NB4 (cell line): Measurements from ENCODE around the gene NT5E.

Experiments
- DNase-seq: peaks from one replicate; pipeline ENCODE4 v3.0.0; 2010; ENCODE audit warnings: low read depth
- H3K4me3 ChIP-seq: one replicate; pipeline ENCODE4 v1.5.1; 2011; ENCODE audit warnings: mild to moderate bottlenecking, low read depth, low read length, moderate library complexity
- MYC ChIP-seq: IDR thresholded peaks from 2 replicates; pipeline ENCODE4 v1.6.1; 2011; ENCODE audit warnings: low read depth, low read length
- POLR2A ChIP-seq: IDR thresholded peaks from 2 replicates; pipeline ENCODE4 v1.6.1; 2011; ENCODE audit warnings: mild to moderate bottlenecking; ENCODE audit not compliant: insufficient read length; ENCODE audit errors: extremely low read depth
- TF ChIP-seq, protein P1 (sequence below): IDR thresholded peaks from one replicate; pipeline ENCODE4 v1.5.1; 2012; ENCODE audit warnings: low read depth, low read length
- TF ChIP-seq, protein P2 (sequence below): IDR thresholded peaks from 2 replicates; pipeline ENCODE4 v1.6.1; 2011; ENCODE audit warnings: low read depth, low read length

Gene NT5E

DNA sequence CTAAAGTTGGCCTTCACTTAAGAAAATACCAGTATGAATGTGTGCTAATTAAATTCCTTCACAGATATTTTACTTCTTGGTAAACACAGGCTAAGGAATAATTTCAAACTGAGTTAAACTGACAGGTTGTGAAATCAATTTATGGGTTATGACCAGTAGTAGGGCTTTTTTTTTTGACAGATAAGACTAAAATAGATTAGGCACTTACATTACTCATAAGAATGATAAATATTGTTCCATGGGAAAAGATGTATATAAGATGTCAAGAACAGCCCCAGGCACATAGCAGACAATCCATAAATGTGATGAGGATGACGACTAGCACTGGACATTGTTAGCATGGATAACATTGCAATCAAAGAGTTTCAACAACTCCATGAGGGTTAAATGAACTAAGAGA, 22.9 kb downstream of the NT5E start:
- no peak overlapping the region for H3K4me3 ChIP-seq
- TF ChIP-seq POLR2A (no peak), MYC (no peak)
- TF ChIP-seq, protein P1, sequence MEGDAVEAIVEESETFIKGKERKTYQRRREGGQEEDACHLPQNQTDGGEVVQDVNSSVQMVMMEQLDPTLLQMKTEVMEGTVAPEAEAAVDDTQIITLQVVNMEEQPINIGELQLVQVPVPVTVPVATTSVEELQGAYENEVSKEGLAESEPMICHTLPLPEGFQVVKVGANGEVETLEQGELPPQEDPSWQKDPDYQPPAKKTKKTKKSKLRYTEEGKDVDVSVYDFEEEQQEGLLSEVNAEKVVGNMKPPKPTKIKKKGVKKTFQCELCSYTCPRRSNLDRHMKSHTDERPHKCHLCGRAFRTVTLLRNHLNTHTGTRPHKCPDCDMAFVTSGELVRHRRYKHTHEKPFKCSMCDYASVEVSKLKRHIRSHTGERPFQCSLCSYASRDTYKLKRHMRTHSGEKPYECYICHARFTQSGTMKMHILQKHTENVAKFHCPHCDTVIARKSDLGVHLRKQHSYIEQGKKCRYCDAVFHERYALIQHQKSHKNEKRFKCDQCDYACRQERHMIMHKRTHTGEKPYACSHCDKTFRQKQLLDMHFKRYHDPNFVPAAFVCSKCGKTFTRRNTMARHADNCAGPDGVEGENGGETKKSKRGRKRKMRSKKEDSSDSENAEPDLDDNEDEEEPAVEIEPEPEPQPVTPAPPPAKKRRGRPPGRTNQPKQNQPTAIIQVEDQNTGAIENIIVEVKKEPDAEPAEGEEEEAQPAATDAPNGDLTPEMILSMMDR, result no peak
- TF ChIP-seq, protein P2, sequence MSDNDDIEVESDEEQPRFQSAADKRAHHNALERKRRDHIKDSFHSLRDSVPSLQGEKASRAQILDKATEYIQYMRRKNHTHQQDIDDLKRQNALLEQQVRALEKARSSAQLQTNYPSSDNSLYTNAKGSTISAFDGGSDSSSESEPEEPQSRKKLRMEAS, result no peak
- no peak for DNase-seq

DNA sequence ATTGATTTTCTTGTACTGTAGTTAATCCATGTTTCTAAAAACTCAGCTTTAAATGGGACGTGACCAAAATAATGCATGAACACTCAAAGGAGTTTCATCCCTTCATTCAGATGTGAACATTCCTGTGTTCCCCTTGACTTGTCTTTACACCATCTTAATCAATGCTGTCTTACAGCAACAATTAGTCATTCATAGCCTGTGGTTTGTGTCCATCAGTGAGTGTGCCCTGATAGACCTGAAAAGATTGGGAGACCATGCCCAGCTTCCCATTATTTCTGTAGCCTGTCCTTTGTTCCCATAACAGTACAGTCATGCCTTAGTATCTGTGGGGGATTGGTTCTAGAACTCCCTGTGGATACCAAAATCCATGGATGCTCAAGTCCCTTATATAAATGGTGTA, 23.9 kb downstream of the NT5E start:
- H3K4me3 ChIP-seq, result no peak overlapping the region
- DNase-seq, result no peak
- TF ChIP-seq, protein P1, result no peak
- TF ChIP-seq, protein P2, result no peak
- no peak for TF ChIP-seq MYC
- TF ChIP-seq POLR2A, result no peak

DNA sequence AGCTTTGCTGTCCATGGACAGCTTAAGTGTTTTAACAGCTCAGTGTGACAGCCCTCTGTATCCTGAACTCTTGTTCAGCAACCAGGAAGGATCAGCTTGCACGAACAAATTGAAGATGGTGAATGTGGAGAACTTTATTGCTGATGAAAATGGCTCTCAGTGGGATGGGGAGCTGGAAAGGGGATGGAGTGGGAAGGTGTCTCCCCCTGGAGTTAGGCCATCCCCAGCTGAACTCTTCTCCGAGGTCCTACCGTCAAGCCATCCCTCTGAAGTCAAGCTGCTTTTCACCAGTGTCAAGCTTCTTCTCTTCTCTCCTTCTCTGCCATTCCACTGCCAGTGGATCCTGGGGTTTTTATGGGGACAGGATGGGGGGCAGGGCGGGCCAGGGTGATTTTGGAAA, 26.6 kb downstream of the NT5E start:
- H3K4me3 ChIP-seq, result no peak overlapping the region
- no peak for DNase-seq
- TF ChIP-seq MYC, result no peak
- TF ChIP-seq, protein P2, result no peak

DNA sequence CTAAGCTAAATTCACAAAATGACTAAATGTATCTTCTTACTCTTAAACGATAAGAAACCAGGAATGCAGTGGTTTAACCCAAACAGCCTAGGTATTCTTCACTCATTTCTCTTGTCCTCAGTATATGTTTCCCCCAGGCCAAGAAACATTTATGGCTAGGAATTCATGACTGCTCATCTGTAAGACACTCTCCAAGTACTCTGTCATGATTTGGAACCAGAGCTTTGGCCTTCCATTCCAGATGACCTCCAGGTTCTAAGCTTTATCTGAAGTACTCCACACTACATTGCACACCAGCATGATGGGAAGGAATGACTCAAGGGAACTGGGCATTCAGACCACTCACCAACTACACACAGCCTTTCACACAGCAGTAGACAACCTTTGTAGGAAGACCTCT, 29.3 kb downstream of the NT5E start:
- DNase-seq, result no peak
- TF ChIP-seq MYC (no peak), POLR2A (no peak)
- TF ChIP-seq, protein P2, result no peak
- TF ChIP-seq, protein P1, result no peak
- no peak overlapping the region for H3K4me3 ChIP-seq

DNA sequence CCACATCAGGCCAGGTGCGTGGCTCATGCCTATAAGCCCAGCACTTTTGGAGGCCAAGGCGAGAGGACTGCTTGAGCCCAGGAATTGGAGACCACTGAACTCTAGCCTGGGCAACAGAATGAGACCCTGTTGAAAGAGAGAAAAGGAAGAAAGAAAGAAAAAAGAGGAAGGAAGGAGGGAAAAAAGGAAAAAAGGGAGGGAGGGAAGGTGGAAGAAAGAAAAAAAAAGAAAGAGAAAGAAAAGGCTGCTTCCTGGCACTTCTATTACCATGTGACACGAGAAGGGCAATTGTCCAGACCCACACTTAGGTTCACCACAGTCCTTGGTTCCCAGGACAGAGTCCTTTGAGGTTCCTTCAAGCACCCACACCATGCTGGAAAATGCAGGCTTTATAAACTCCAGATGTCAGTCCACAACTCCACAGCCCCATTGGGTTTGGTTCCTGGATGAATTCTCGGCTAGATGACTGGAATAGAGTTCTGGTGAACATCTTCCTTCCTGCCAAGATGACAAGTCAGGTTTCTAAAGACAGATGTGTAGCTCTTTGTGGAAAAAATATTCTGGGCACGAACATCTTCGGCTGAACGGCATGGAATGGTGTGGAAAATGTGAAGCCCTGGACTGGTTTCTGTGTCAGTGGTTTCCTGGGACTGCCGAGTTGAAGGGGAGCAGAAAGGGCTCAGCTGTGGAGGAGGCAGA, 32.5 kb downstream of the NT5E start:
- DNase-seq, result no peak
- no peak overlapping the region for H3K4me3 ChIP-seq
- TF ChIP-seq MYC, result no peak
- TF ChIP-seq, protein P2, result no peak
- no peak for TF ChIP-seq POLR2A
- TF ChIP-seq, protein P1, result no peak

DNA sequence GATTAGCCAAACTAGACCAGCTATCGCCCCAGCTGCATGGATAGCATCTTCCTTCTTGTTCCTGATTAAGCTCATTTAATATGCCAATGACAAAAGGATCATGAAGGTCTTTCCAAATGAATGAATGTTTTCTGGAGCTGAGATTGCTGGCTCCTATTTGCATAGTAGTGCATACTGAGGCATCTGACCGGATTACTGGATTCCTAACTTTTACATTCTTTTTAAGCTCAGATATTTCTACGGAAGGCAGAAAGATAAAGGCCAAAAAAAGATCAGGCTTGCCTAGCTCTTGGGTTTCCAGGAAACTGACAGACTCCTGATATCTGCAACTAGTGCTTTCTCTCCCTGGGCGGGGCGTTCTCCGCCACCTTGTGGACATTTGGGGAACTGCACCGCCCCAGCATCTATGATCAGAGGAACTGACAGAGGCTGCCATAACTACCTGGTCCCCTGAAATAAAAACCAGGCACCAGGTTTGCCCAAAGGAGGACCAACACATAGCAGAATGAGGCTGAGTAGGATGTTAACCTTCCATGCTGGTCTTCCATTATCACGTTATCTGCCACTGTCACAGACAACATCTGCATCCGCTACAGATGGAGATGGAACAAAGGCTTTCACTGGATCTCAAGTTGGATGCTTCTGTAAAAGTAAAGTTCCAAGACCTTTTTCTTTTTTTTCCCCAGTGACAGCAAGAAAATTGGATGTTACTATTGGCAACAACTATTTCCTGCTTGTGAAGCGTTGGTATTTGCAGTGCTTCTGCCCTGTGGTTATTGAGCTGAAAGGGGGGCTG, 33.2 kb downstream of the NT5E start:
- no peak overlapping the region for H3K4me3 ChIP-seq
- peak; percentile 69 for DNase-seq
- TF ChIP-seq, protein P1, result peak; percentile 99
- TF ChIP-seq POLR2A (no peak), MYC (no peak)
- TF ChIP-seq, protein P2, result no peak
